GM13976 (cell line): ENCODE measurements around the gene JAKMIP1.

Experiments used
- DNase-seq: peaks from one replicate; pipeline ENCODE4 v3.0.0; 2012; ENCODE audit warnings: low spot score
- in situ Hi-C: fragments of 300-500 bp; cut with MboI; formaldehyde crosslinking; loops from one replicate; pipeline ENCODE4 v1.12.0; 2022; ENCODE audit warnings: low sequenced_read_pairs, mixed read lengths, inconsistent platforms; ENCODE audit not compliant: unreplicated experiment
- TF ChIP-seq, protein P1 (sequence below): IDR thresholded peaks from 2 replicates; pipeline ENCODE4 v1.5.1; 2012; ENCODE audit warnings: borderline replicate concordance, mild to moderate bottlenecking; ENCODE audit not compliant: insufficient read depth; ENCODE audit errors: extremely low read depth, missing control alignments, control extremely low read depth

Gene JAKMIP1

DNA sequence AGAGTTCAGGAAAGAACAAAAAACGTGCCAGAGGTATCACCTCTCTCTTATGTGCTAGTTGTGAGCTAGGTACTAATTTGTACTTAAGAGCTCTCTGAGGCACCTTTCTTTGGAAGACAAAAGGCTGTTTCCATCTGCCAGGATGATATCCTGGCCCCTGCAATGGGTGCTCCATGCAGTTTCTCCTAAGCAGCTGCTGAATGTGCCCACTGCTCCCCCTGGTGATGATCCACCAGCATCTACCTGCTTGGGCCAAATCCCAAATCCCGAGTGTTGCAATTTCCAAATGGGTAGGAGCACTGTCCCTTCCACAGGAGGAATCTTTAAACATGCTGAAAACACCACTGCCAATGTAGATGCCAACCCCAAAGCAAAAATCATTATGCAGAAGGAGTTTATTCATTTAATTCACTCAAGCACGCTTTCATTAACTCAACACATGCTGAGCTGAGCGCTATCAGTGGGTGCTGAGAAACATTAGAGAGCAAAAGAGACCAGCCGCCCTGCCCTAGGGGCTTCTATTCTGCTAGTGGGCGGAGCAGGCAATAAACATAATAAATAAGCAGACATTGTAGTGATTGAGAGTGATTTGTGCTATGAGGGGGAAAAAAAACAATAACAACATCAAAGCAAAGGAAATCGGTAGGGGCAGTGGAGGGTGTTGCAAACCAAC lies 112.5 kb downstream of the JAKMIP1 start:
- in situ Hi-C loops, result no loop called here
- TF ChIP-seq, protein P1, sequence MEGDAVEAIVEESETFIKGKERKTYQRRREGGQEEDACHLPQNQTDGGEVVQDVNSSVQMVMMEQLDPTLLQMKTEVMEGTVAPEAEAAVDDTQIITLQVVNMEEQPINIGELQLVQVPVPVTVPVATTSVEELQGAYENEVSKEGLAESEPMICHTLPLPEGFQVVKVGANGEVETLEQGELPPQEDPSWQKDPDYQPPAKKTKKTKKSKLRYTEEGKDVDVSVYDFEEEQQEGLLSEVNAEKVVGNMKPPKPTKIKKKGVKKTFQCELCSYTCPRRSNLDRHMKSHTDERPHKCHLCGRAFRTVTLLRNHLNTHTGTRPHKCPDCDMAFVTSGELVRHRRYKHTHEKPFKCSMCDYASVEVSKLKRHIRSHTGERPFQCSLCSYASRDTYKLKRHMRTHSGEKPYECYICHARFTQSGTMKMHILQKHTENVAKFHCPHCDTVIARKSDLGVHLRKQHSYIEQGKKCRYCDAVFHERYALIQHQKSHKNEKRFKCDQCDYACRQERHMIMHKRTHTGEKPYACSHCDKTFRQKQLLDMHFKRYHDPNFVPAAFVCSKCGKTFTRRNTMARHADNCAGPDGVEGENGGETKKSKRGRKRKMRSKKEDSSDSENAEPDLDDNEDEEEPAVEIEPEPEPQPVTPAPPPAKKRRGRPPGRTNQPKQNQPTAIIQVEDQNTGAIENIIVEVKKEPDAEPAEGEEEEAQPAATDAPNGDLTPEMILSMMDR, result peak; percentile 30
- no peak for DNase-seq

- TF ChIP-seq, protein P1, result no peak
- in situ Hi-C loops, result no loop called here
- DNase-seq, result no peak
Observed at GRCh38 chr4:6086846-6087245, 113.5 kb downstream of the JAKMIP1 start.

GRCh38 chr4:6085691-6086628 lies 114.4 kb downstream of the JAKMIP1 start:
- DNase-seq, result no peak
- in situ Hi-C loops, result no loop called here
- TF ChIP-seq, protein P1, result no peak

GRCh38 chr4:6085028-6085690 lies 115.2 kb downstream of the JAKMIP1 start:
- TF ChIP-seq, protein P1, result no peak
- in situ Hi-C loops, result no loop called here
- no peak for DNase-seq

- DNase-seq, result no peak
- in situ Hi-C loops, result no loop called here
- TF ChIP-seq, protein P1, result no peak
Observed at GRCh38 chr4:6079965-6080364, 120.4 kb downstream of the JAKMIP1 start.

DNA sequence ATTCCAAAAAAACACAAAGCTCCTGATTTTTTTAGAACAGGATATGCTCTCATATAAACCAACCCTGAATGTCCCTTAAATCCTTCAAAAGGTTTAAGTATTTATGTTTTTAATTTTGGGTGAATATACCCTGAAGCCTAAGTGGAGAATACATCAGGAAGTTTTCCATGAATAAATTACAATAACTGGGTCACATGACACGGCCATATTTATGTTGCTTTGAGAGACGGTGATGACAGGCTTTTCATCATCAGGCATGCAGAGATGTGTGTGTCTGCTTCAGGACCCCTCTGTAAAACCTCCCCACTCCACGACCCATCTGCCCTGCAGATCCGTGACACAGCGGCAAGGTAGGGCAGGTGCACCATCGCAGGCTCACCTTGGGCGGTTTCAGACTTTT lies 121.8 kb downstream of the JAKMIP1 start:
- in situ Hi-C loops, result no loop called here
- DNase-seq, result no peak

More for the DNA sequence above, 121.8 kb downstream of the JAKMIP1 start:
- TF ChIP-seq, protein P1, result no peak
